ENCODE data around the gene P2RY11.

The P2RY11 gene

DNA sequence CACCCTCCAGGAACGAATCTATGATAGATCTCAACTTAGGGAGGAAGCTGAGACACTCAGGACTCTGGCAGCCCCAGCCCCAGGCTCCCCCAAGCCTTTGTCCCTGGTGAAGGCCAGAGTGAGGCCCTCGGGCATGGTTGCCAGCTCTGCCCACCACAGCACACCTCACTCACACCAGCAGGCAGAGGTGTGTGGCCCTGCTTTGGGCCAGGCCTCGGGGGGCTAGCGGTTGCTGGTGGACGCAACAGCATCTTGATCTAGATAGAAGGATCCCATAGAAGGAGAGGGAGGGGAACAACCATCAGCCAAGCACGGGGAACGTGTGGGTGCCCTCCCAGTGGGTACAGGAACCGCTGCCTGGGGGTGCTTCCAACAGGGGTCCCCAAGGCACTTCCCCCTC lies 46.6 kb downstream of the P2RY11 start:
- H3K4me3 ChIP-seq (replicated peaks; ENCODE audit: low read depth, low read length), result no peak overlapping the region
- DNase-seq (ENCODE audit: low read depth), result no peak
- TF ChIP-seq, protein P1, sequence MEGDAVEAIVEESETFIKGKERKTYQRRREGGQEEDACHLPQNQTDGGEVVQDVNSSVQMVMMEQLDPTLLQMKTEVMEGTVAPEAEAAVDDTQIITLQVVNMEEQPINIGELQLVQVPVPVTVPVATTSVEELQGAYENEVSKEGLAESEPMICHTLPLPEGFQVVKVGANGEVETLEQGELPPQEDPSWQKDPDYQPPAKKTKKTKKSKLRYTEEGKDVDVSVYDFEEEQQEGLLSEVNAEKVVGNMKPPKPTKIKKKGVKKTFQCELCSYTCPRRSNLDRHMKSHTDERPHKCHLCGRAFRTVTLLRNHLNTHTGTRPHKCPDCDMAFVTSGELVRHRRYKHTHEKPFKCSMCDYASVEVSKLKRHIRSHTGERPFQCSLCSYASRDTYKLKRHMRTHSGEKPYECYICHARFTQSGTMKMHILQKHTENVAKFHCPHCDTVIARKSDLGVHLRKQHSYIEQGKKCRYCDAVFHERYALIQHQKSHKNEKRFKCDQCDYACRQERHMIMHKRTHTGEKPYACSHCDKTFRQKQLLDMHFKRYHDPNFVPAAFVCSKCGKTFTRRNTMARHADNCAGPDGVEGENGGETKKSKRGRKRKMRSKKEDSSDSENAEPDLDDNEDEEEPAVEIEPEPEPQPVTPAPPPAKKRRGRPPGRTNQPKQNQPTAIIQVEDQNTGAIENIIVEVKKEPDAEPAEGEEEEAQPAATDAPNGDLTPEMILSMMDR (IDR thresholded peaks at IDR 0.05; ENCODE audit: low read length, missing control alignments), result no peak

DNA sequence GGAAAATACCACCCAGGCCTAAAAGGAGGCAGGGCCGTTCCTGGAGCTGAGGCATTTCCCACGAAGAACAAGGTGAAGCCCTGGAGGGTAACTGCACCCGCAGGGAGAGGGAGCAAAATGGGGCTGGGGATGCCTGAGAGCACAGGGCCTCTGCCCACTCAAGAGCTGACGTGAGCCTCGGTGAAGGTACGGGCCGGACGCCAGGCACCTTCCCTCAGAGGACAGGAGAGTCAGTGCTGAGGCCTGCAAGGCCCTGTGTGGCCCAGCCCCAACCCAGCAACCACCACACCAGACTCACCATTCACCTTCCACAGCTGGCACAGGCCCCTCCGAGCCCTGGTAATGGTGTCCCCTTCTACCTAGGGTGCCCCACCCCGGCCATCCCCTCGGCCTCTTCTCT lies 47.0 kb downstream of the P2RY11 start:
- TF ChIP-seq, protein P1 (IDR thresholded peaks at IDR 0.05; ENCODE audit: low read length, missing control alignments), result no peak
- no peak overlapping the region for H3K4me3 ChIP-seq (replicated peaks; ENCODE audit: low read depth, low read length)
- no peak for DNase-seq (ENCODE audit: low read depth)

DNA sequence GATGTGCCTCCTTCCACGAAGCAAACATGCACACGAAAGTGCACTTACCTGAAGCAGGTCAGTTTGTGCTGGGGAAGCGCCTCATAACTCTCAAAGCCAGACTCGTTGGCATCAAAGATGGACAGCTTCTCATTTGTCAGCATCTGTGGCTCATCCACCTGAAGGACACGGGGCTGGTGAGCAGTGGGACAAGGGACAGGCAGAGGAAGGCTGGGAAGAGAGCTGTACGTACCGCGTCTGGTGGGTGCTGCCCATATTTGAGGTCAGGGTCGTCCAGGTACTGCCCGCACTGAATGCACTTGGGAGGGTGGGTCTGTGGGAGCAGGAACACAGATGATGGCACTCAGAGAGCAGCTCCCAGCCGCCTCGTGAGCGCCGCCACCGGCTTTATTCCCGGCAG lies 48.1 kb downstream of the P2RY11 start:
- H3K4me3 ChIP-seq (replicated peaks; ENCODE audit: low read depth, low read length), result no peak overlapping the region
- DNase-seq (ENCODE audit: low read depth), result no peak
- TF ChIP-seq, protein P1 (IDR thresholded peaks at IDR 0.05; ENCODE audit: low read length, missing control alignments), result no peak

DNA sequence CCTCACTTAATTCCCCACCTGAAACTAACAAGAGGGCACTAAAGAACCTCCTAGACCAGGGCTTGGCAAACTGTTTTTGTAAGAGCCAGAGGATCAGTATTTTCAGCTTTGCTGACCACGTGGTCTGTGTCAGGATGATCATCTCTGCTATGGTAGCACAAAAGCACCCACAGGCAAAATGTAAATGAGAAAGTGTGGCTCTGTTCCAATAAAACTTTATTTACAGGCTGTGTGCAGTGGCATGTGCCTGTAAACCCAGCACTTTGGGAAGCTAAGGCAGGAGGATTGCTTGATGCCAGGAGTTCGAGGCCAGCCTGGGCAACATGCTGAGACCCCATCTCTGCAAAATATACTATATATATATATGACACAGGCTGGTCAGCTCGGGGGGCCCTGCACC lies 52.0 kb downstream of the P2RY11 start:
- TF ChIP-seq, protein P1 (IDR thresholded peaks at IDR 0.05; ENCODE audit: low read length, missing control alignments), result no peak
- no peak overlapping the region for H3K4me3 ChIP-seq (replicated peaks; ENCODE audit: low read depth, low read length)
- no peak for DNase-seq (ENCODE audit: low read depth)

Measured in fibroblast of pulmonary artery (primary cell).